K562 (cell line): ENCODE results near the gene STX1A. TPM values are rescaled to one million over a fixed set of nuclear protein-coding genes. Genes with fewer than 3 reads are reported as not detected.

Source experiments
- ATAC-seq: fragments of 200-7000 bp; cut with Tn5 transposase; 3 replicates; pipeline ENCODE4 v1.9.1; 2020; ENCODE audit warnings: moderate library complexity
- BruUV-seq: library from RNA; stranded (reverse); fragments of 400-500 nt; replicated peaks from 2 replicates; lab custom pipeline; 2021; lab: Mats Ljungman, UMichigan
- CTCF ChIA-PET: fragments of 300-600 bp; formaldehyde crosslinking; extraction: SDS; loops from one replicate; lab custom pipeline; 2021; ENCODE audit warnings: low intra/inter-chr PET ratio; lab: Yijun Ruan, JAX
- POLR2A ChIA-PET: fragments of 300-600, 350-650 bp; sonication (Branson Sonifier 250); formaldehyde crosslinking; extraction: SDS; loops from one replicate; lab custom pipeline; 2021; ENCODE audit warnings: antibody characterized with exemption, inconsistent platforms; lab: Yijun Ruan, JAX
- DNase-seq, 4 experiments: peaks; one replicate each; pipeline versions ENCODE4 v3.0.0 to v3.0.0-alpha.2; 2011 to 2018; ENCODE audit warnings: low spot score in 3 of 4, mixed read lengths in 3 of 4; ENCODE audit errors: extremely low read depth in 1 of 4
- FAIRE-seq: peaks from 2 replicates; lab custom pipeline; 2011; peaks lifted over from hg19 to GRCh38; lab: Jason Lieb, UNC
- H2AFZ ChIP-seq: 2 replicates; pipeline ENCODE4 v1.6.0; 2011; ENCODE audit warnings: low read depth, low read length, control low read depth, inconsistent platforms
- H3K27ac ChIP-seq: fragments of 200-600 bp; 3 replicates; pipeline ENCODE4 v1.8.0; 2011; ENCODE audit warnings: low read depth, mild to moderate bottlenecking, control low read depth, inconsistent platforms, low read length, moderate library complexity, mixed read lengths; ENCODE audit errors: extremely low read depth
- H3K27me3 ChIP-seq, 2 experiments: fragments of 300-600 bp in 1 of 2; 2 replicates in 1 of 2; 3 replicates in 1 of 2; pipeline versions ENCODE4 v1.6.0 to v1.8.0; 2011; ENCODE audit warnings: inconsistent platforms in 2 of 2, low read length in 2 of 2, mild to moderate bottlenecking in 1 of 2, mixed read lengths in 1 of 2, moderate library complexity in 1 of 2; ENCODE audit not compliant: control insufficient read depth in 2 of 2, insufficient read depth in 2 of 2
- H3K36me3 ChIP-seq: fragments of 300-600 bp; 3 replicates; pipeline ENCODE4 v1.8.0; 2011; ENCODE audit warnings: mild to moderate bottlenecking, low read length, inconsistent platforms; ENCODE audit not compliant: control insufficient read depth, insufficient read depth
- H3K4me1 ChIP-seq, 2 experiments: fragments of 200-600 bp in 1 of 2; replicated peaks in 1 of 2; 2 replicates in 1 of 2; 3 replicates in 1 of 2; pipeline versions ENCODE4 v1.5.1 to v1.8.0; 2011; ENCODE audit warnings: inconsistent platforms in 2 of 2, low read length in 2 of 2, mild to moderate bottlenecking in 1 of 2, mixed read lengths in 1 of 2, moderate library complexity in 1 of 2; ENCODE audit not compliant: control insufficient read depth in 2 of 2, insufficient read depth in 2 of 2
- H3K4me2 ChIP-seq: 2 replicates; pipeline ENCODE4 v1.6.1; 2011; ENCODE audit warnings: low read length, control low read depth, inconsistent platforms, mixed read lengths; ENCODE audit not compliant: insufficient read depth
- H3K4me3 ChIP-seq: fragments of 200-600 bp; sonication (generic), shearing (Covaris generic); 2 replicates; pipeline ENCODE4 v1.5.1; 2016; ENCODE audit warnings: control low read depth, inconsistent platforms
- H3K79me2 ChIP-seq: fragments of 200-600 bp; 3 replicates; pipeline ENCODE4 v1.8.0; 2011; ENCODE audit warnings: low read length, inconsistent platforms; ENCODE audit not compliant: control insufficient read depth, insufficient read depth
- H3K9ac ChIP-seq, 2 experiments: 2 replicates each; pipeline versions ENCODE4 v1.6.0 to v1.6.1; 2011; ENCODE audit warnings: low read depth in 2 of 2, low read length in 2 of 2, control low read depth in 1 of 2, inconsistent platforms in 1 of 2, mild to moderate bottlenecking in 1 of 2, mixed read lengths in 1 of 2; ENCODE audit not compliant: insufficient read depth in 1 of 2
- H3K9me1 ChIP-seq: one replicate; pipeline ENCODE4 v1.6.0; 2011; ENCODE audit warnings: inconsistent platforms, mild to moderate bottlenecking, low read length, moderate library complexity; ENCODE audit not compliant: control insufficient read depth, insufficient read depth
- H3K9me3 ChIP-seq: replicated peaks from 2 replicates; pipeline ENCODE4 v1.5.1; 2011; ENCODE audit warnings: low read depth, low read length, inconsistent platforms; ENCODE audit not compliant: control insufficient read depth, insufficient read depth
- H4K20me1 ChIP-seq: replicated peaks from 2 replicates; pipeline ENCODE4 v1.6.1; 2011; ENCODE audit warnings: low read length, inconsistent platforms, mixed read lengths; ENCODE audit not compliant: control insufficient read depth, insufficient read depth
- ASH1L ChIP-seq: fragments of 450-650 bp; IDR thresholded peaks from 2 replicates; pipeline ENCODE4 v1.6.1; 2018; ENCODE audit warnings: borderline replicate concordance, mild to moderate bottlenecking, low read depth; ENCODE audit not compliant: partially characterized antibody
- CBX2 ChIP-seq: fragments of 200-600 bp; sonication (generic); IDR thresholded peaks from one replicate; pipeline ENCODE4 v1.6.1; 2012; ENCODE audit warnings: mild to moderate bottlenecking, low read length, inconsistent platforms; ENCODE audit not compliant: insufficient read depth, poor library complexity, severe bottlenecking
- KAT8 ChIP-seq: fragments of 450-650 bp; IDR thresholded peaks from 2 replicates; pipeline ENCODE4 v1.6.1; 2016; ENCODE audit warnings: low read depth, mild to moderate bottlenecking
- ZNF75A ChIP-seq: fragments of 450-650 bp; formaldehyde crosslinking; IDR thresholded peaks from 2 replicates; pipeline ENCODE4 v1.4.0; 2020; ENCODE audit warnings: mild to moderate bottlenecking
- WGBS: fragments of 100-300 bp; shearing (Covaris generic); methylation state at CpG from one replicate; pipeline ENCODE4 v1.1.6; 2016; ENCODE audit warnings: low coverage, mixed read lengths; ENCODE audit not compliant: insufficient coverage; ENCODE audit errors: missing lambda C conversion rate; 5-methylcytosine and 5-hydroxymethylcytosine counted together
- in situ Hi-C: fragments of 300-500 bp; cut with MboI; formaldehyde crosslinking; loops from 4 replicates; pipeline ENCODE4 v1.15.0; 2018; ENCODE audit warnings: inconsistent platforms, mixed read lengths
- intact Hi-C: fragments of 100-400 bp; cut with micrococcal nuclease; formaldehyde crosslinking; loops from 2 replicates; pipeline ENCODE4 v1.14.2; 2022
- polyA plus RNA-seq, 8 experiments: library from polyadenylated mRNA; depleted of rRNA in 4 of 8; stranded (reverse) in 5 of 8; unstranded in 3 of 8; fragments of >200 nt; fragmentation: Nextera tagmentation in 2 of 8; fragmentation: Illumina TruSeq in 1 of 8; extraction: Ambion mirVana in 2 of 8; extraction: Trizol in 1 of 8; gene quantifications; 2 replicates each; pipeline versions ENCODE4 v1.2.1 to v1.2.3, GENCODE V29; 2011 to 2014; ENCODE audit warnings: inconsistent platforms in 1 of 8, missing spikeins in 1 of 8
- total RNA-seq, 7 experiments: library from RNA; depleted of rRNA in 6 of 7; stranded (reverse); fragments of >200 nt in 6 of 7; fragmentation: Illumina TruSeq in 2 of 7; extraction: Trizol in 2 of 7; gene quantifications; 2 replicates each; pipeline versions ENCODE4 v1.2.1 to v1.2.3, GENCODE V29; 2011 to 2021; ENCODE audit warnings: low replicate concordance in 1 of 7
- TF ChIP-seq, protein P1 (sequence below): fragments of 450-650 bp; formaldehyde crosslinking; IDR thresholded peaks from 2 replicates; pipeline ENCODE4 v1.4.0; 2020; ENCODE audit warnings: mild to moderate bottlenecking, mixed read lengths

Gene STX1A
- total and polyA plus RNA-seq, 9 of the 15 experiments (the other 6 are each of a cell fraction or from before 2014, with no cell fraction given), result 0.04 to 15.1 (median 6.3) TPM

DNA sequence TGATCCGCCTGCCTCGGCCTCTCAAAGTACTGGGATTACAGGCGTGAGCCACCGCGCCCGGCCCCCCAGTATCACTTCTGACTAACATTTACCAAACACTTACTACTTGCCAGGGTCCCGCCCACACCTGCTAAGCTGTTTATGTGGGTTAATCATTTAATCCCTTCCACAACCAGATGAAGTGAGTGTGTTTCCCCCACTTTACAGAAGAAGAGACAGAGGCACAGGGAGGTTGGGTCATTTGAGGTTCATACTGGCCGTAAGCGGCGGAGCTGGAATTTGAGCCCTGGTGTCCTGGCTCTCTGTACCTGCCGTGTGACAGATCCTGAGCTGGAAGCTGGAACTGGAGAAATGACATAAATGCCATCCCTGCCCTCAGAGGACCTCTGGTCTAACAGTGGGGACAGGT lies 66.9 kb downstream of the STX1A start:
- ATAC-seq, result no peak
- H3K4me2 ChIP-seq, result no peak overlapping the region
- no peak overlapping the region for H3K4me3 ChIP-seq
- DNase-seq, result no peak
- H3K9ac ChIP-seq, result no peak overlapping the region
- in situ Hi-C loops (no loop called here), intact Hi-C loops (no loop called here)
- BruUV-seq, result no TSS peak
- FAIRE-seq, result no peak
- no peaks in the 10 kb centered on the region for H4K20me1 ChIP-seq
- POLR2A ChIA-PET, result interaction anchor here (0.8 to 1.2 kb wide), 2 partner anchors 46 to 131 kb away, joined by 3 read pairs; no protein-coding TSS in a partner anchor
- no peak overlapping the region for H2AFZ ChIP-seq
- peaks cover 7% of the 10 kb centered on the region; the same call in 1 of the 2 replicates for H3K9me3 ChIP-seq
- H3K27me3 ChIP-seq, result peaks cover 29 to 56% of the 10 kb centered on the region in 2 experiments
- H3K4me1 ChIP-seq, result peaks cover 0 to 7% of the 10 kb centered on the region in 2 experiments; a peak in 2 of 5 replicates
- TF ChIP-seq ASH1L (no peak), ZNF75A (CRISPR knock-in tag) (no peak), CBX2 (no peak)
- H3K9me1 ChIP-seq, result no peaks in the 10 kb centered on the region
- WGBS, result 18% methylated on average over 10 of the region's 11 CpGs
- H3K27ac ChIP-seq, result no peak overlapping the region
- no peaks in the 10 kb centered on the region for H3K36me3 ChIP-seq
- CTCF ChIA-PET, result no interaction called here
- no peaks in the 10 kb centered on the region for H3K79me2 ChIP-seq

DNA sequence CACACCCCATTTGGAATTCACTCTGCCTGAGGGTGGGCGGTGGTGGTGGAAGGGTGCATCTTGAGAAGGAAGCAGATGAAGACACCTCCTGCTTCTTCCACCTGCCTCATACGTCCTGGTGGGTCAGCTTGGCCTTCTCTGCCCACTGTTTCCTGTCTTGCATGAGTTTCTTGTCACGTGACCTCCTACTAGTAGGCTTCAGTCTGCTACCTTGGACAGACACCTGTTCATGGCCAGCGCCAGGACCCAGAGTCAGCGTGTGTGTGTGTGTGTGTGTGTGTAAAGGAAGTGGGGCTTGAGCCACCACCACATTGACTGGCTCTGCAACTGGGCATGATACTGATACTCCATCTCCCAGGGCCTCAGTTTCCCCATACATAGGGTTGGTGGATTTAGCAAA lies 68.9 kb downstream of the STX1A start:
- CTCF ChIA-PET, result no interaction called here
- peaks cover 32 to 73% of the 10 kb centered on the region in 2 experiments for H3K27me3 ChIP-seq
- in situ Hi-C loops, result no loop called here
- no peak for TF ChIP-seq KAT8
- TF ChIP-seq, protein P1, sequence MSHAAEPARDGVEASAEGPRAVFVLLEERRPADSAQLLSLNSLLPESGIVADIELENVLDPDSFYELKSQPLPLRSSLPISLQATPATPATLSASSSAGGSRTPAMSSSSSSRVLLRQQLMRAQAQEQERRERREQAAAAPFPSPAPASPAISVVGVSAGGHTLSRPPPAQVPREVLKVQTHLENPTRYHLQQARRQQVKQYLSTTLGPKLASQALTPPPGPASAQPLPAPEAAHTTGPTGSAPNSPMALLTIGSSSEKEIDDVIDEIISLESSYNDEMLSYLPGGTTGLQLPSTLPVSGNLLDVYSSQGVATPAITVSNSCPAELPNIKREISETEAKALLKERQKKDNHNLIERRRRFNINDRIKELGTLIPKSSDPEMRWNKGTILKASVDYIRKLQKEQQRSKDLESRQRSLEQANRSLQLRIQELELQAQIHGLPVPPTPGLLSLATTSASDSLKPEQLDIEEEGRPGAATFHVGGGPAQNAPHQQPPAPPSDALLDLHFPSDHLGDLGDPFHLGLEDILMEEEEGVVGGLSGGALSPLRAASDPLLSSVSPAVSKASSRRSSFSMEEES (CRISPR knock-in tag), result peak; percentile 94

More for the DNA sequence above, 68.9 kb downstream of the STX1A start:
- no peak for ATAC-seq
- H4K20me1 ChIP-seq, result 0 out of 2 replicates have a peak, but pooled peaks cover 3% of the 10 kb centered on the region
- no TSS peak for BruUV-seq
- intact Hi-C loops, result no loop called here
- no peak overlapping the region for H3K4me2 ChIP-seq
- POLR2A ChIA-PET, result interaction anchor here (0.7 kb wide), 1 partner anchor 82 kb away, joined by 3 read pairs; no protein-coding TSS in a partner anchor
- H3K9ac ChIP-seq, result no peak overlapping the region
- no peaks in the 10 kb centered on the region for H3K9me1 ChIP-seq
- peak in 1 of 4 experiments; percentile 38 for DNase-seq
- peaks cover 0 to 14% of the 10 kb centered on the region in 2 experiments; a peak in 2 of 5 replicates for H3K4me1 ChIP-seq
- 5% methylated on average over 4 of the region's 5 CpGs for WGBS
- no peak for FAIRE-seq
- H2AFZ ChIP-seq, result no peak overlapping the region
- H3K4me3 ChIP-seq, result no peak overlapping the region
- H3K9me3 ChIP-seq, result peaks cover 5% of the 10 kb centered on the region; the same call in 1 of the 2 replicates
- no peak overlapping the region for H3K27ac ChIP-seq
- H3K79me2 ChIP-seq, result no peaks in the 10 kb centered on the region
- no peaks in the 10 kb centered on the region for H3K36me3 ChIP-seq
